ENCODE results near the gene EEF1AKMT4. TPM values are rescaled to one million over a fixed set of nuclear protein-coding genes. Genes with fewer than 3 reads are reported as not detected.

Gene EEF1AKMT4
- total and polyA plus RNA-seq, 2 of the 8 experiments (the other 6 are each of a cell fraction or from before 2014, with no cell fraction given) = 9.3 to 30.1 TPM

- Histone ChIP-seq H3K4me3 (ENCODE audit: extremely low read depth in 1 of 4, insufficient read depth in 2 of 4, low read depth in 3 of 4, low read length in 4 of 4) (no peak overlapping the region), H3K79me2 (ENCODE audit: control insufficient read depth in 1 of 2, insufficient read depth in 2 of 2, low read length in 2 of 2) (no peaks in the 10 kb centered on the region), H3K14ac (ENCODE audit: insufficient read length) (no peak overlapping the region), H2BK120ac (replicated peaks; ENCODE audit: low read depth, low read length) (no peak overlapping the region), H3K9ac (replicated peaks in 1 of 4; ENCODE audit: extremely low read depth in 1 of 4, low read depth in 3 of 4, low read length in 3 of 4) (no peak overlapping the region), H3K36me3 (ENCODE audit: control insufficient read depth in 2 of 4, insufficient read depth in 4 of 4, low read length in 3 of 4) (peaks cover 13 to 34% (median 23%) of the 10 kb centered on the region in 4 experiments; a peak in 7 of 8 replicates), H3K4me1 (replicated peaks in 1 of 4; ENCODE audit: control insufficient read depth in 3 of 4, insufficient read depth in 4 of 4, low read length in 3 of 4) (peaks cover 0 to 5% (median 1%) of the 10 kb centered on the region in 4 experiments; a peak in 3 of 7 replicates), H3K18ac (ENCODE audit: extremely low read depth, low read length) (no peak overlapping the region), H4K8ac (ENCODE audit: extremely low read depth, insufficient read depth, low read length) (no peak overlapping the region; the same call in 1 of the 2 replicates), H3K23ac (ENCODE audit: insufficient read length) (no peak overlapping the region), H3K27ac (ENCODE audit: low read depth, low read length) (no peak overlapping the region), H4K20me1 (replicated peaks in 1 of 2; ENCODE audit: control insufficient read depth in 1 of 2, insufficient read depth in 2 of 2, low read length in 2 of 2) (peaks cover 8 to 16% of the 10 kb centered on the region in 2 experiments), H3K56ac (replicated peaks; ENCODE audit: insufficient read length, low read depth, low read length) (no peak overlapping the region), H2BK5ac (ENCODE audit: low read depth, low read length) (no peak overlapping the region), H2BK15ac (ENCODE audit: low read length) (no peak overlapping the region), H2BK12ac (ENCODE audit: low read depth, low read length) (no peak overlapping the region), H3K4me2 (ENCODE audit: insufficient read depth in 1 of 2, low read depth in 2 of 2, low read length in 2 of 2) (peak overlapping the region; percentile 37 to 82; a peak in 2 of 4 replicates), H4K91ac (replicated peaks; ENCODE audit: insufficient read length, low read length) (no peak overlapping the region), H4K5ac (ENCODE audit: insufficient read length, low read depth, low read length) (no peak overlapping the region), H2AK5ac (ENCODE audit: low read depth, low read length) (no peak overlapping the region), H2AFZ (ENCODE audit: low read length) (no peak overlapping the region), H2BK20ac (ENCODE audit: low read length) (no peak overlapping the region), H3K23me2 (ENCODE audit: low read depth, low read length) (no peaks in the 10 kb centered on the region; the same call in 1 of the 2 replicates), H3K4ac (replicated peaks; ENCODE audit: insufficient read length, low read depth, low read length) (no peak overlapping the region), H3K9me3 (ENCODE audit: insufficient read depth in 2 of 2, low read depth in 1 of 2, low read length in 1 of 2) (no peaks in the 10 kb centered on the region), H3K27me3 (replicated peaks in 1 of 4; ENCODE audit: control insufficient read depth in 3 of 4, extremely low read depth in 1 of 4, insufficient read depth in 3 of 4, low read length in 3 of 4) (no peaks in the 10 kb centered on the region; a peak in 1 of 7 replicates), H3K79me1 (ENCODE audit: low read depth, low read length) (peaks cover 2% of the 10 kb centered on the region)
- no peak for FAIRE-seq
- 91% methylated on average over 5 of the region's 5 CpGs; no CpG with 5 or more reads in 1 of the 2 experiments for WGBS, 2 experiments (ENCODE audit: extremely low coverage in 1 of 2, insufficient coverage in 1 of 2, insufficient read length in 1 of 2, insufficient replicate concordance in 2 of 2, low coverage in 1 of 2, low lambda C conversion rate in 2 of 2, missing lambda C conversion rate in 1 of 2)
- no peak for DNase-seq (ENCODE audit: low read depth in 1 of 2, low spot score in 2 of 2)
- POLR2A ChIA-PET (ENCODE audit: partially characterized antibody) = interaction anchor here (0.6 to 3.4 kb wide), 6 partner anchors 9 to 98 kb away, joined by 3 to 13 read pairs (median 4); partner anchors contain the start of genes CAMK2N2 and EEF1AKMT4
- CTCF ChIA-PET (ENCODE audit: partially characterized antibody) = interaction anchor here (0.5 to 8.9 kb wide), 10 partner anchors 14 to 343 kb away, joined by 3 to 183 read pairs (median 6); partner anchors contain the start of gene VWA5B2
- no peak for TF ChIP-seq RNF2 (IDR thresholded peaks at IDR 0.05; ENCODE audit: borderline replicate concordance, low read depth, low read length, missing control alignments, poor library complexity, severe bottlenecking)
- TF ChIP-seq NRF1 (IDR thresholded peaks at IDR 0.05; ENCODE audit: low read depth, low read length) = no peak
These were observed 7.2 kb upstream of the EEF1AKMT4 start for GRCh38 chr3:184242297-184242685.

Measured in H1 (cell line).